Dedifferentiated amniotic fluid mesenchymal stem cell (primary cell): ENCODE results near the gene IDUA.

Experiments used
- DNase-seq: peaks from one replicate; pipeline ENCODE4 v3.0.0-alpha.2; 2016; ENCODE audit errors: extremely low spot score

IDUA gene

GRCh38 chr4:956531-957230 lies 30.2 kb upstream of the IDUA start:
- DNase-seq, result no peak

- no peak for DNase-seq
Observed at GRCh38 chr4:957231-957580, 29.6 kb upstream of the IDUA start.

GRCh38 chr4:957581-958313 lies 29.1 kb upstream of the IDUA start:
- no peak for DNase-seq

GRCh38 chr4:958314-958665 lies 28.6 kb upstream of the IDUA start:
- no peak for DNase-seq

- no peak for DNase-seq
Observed at GRCh38 chr4:958696-959337, 28.0 kb upstream of the IDUA start.

- DNase-seq, result no peak
Observed at GRCh38 chr4:959338-960139, 27.3 kb upstream of the IDUA start.

- DNase-seq, result no peak
Observed at GRCh38 chr4:960140-960635, 26.7 kb upstream of the IDUA start.

- no peak for DNase-seq
Observed at GRCh38 chr4:960636-961350, 26.1 kb upstream of the IDUA start.

GRCh38 chr4:961351-962230 lies 25.3 kb upstream of the IDUA start:
- no peak for DNase-seq

- DNase-seq, result no peak
Observed at GRCh38 chr4:962231-963208, 24.3 kb upstream of the IDUA start.

- DNase-seq, result no peak
Observed at GRCh38 chr4:963276-964225, 23.3 kb upstream of the IDUA start.

GRCh38 chr4:964346-965025 lies 22.4 kb upstream of the IDUA start:
- no peak for DNase-seq

- DNase-seq, result no peak
Observed at GRCh38 chr4:965048-965765, 21.6 kb upstream of the IDUA start.

- DNase-seq, result no peak
Observed at GRCh38 chr4:965766-966134, 21.1 kb upstream of the IDUA start.

- DNase-seq, result no peak
Observed at GRCh38 chr4:966266-967112, 20.4 kb upstream of the IDUA start.
